Gastroesophageal sphincter (tissue), 4 donors: Measurements from ENCODE around the gene RAB11A. TPM values are rescaled to one million over a fixed set of nuclear protein-coding genes. Genes with fewer than 3 reads are reported as not detected.
"Not testable (repeated sequence)": the region's sequence is repeated elsewhere in the genome, so short reads cannot be mapped to it uniquely, and the experiment has no call there.

ENCODE experiments used
- ATAC-seq: fragments of 150-250 bp; one replicate; pipeline ENCODE4 v1.9.1; 2016; ENCODE audit warnings: mild to moderate bottlenecking, moderate library complexity
- H3K27ac ChIP-seq, 4 donors: fragments of 200-600 bp; sonication (generic) in 3 of 4; 1 replicate in 3 of 4; 2 replicates in 1 of 4; pipeline ENCODE4 v1.5.1; 2016 to 2019
- H3K27me3 ChIP-seq: fragments of 200-600 bp; sonication (generic); one replicate; pipeline ENCODE4 v1.5.1; 2019
- H3K36me3 ChIP-seq, 2 donors: fragments of 200-600 bp; sonication (generic); one replicate each; pipeline ENCODE4 v1.5.1; 2019; ENCODE audit warnings: control low read depth in 1 of 2
- H3K4me1 ChIP-seq, 3 donors: fragments of 200-600 bp; sonication (generic); 1 replicate in 2 of 3; 2 replicates in 1 of 3; pipeline ENCODE4 v1.5.1; 2016 to 2019; ENCODE audit warnings: control low read depth in 2 of 3
- H3K4me3 ChIP-seq, 2 donors: fragments of 200-600 bp; sonication (generic); one replicate each; pipeline ENCODE4 v1.5.1; 2019; ENCODE audit warnings: mild to moderate bottlenecking in 1 of 2, moderate library complexity in 1 of 2
- H3K9me3 ChIP-seq, 3 donors: fragments of 200-600 bp; sonication (generic); one replicate each; pipeline ENCODE4 v1.5.1; 2017 to 2019; ENCODE audit warnings: control low read depth in 2 of 3
- CTCF ChIP-seq, 4 experiments: fragments of 200-600 bp in 2 of 4; fragments of 450-650 bp in 2 of 4; sonication (generic) in 1 of 4; IDR thresholded peaks; one replicate each; pipeline ENCODE4 v1.5.1; 2017 to 2019; ENCODE audit warnings: antibody characterized with exemption in 4 of 4, mild to moderate bottlenecking in 2 of 4, moderate library complexity in 2 of 4
- EP300 ChIP-seq: sonication (generic); formaldehyde crosslinking; IDR thresholded peaks from one replicate; pipeline ENCODE4 v1.6.1; 2017; ENCODE audit warnings: antibody characterized with exemption, mild to moderate bottlenecking
- POLR2A ChIP-seq, 2 donors: fragments of 450-650 bp; IDR thresholded peaks; one replicate each; pipeline ENCODE4 v1.6.1; 2017; ENCODE audit warnings: antibody characterized with exemption in 2 of 2, mild to moderate bottlenecking in 2 of 2, moderate library complexity in 1 of 2
- POLR2AphosphoS5 ChIP-seq: sonication (generic); formaldehyde crosslinking; IDR thresholded peaks from one replicate; pipeline ENCODE4 v1.6.1; 2017; ENCODE audit warnings: antibody characterized with exemption
- WGBS, 2 donors: methylation state at CpG; one replicate each; pipeline ENCODE4 v1.1.5; 2018; ENCODE audit warnings: low coverage in 1 of 2; 5-methylcytosine and 5-hydroxymethylcytosine counted together
- total RNA-seq, 4 donors: library from RNA; depleted of rRNA; stranded (reverse); fragments of >200 nt; gene quantifications; one replicate each; pipeline ENCODE4 v1.1.0, GENCODE V29; 2016

Gene RAB11A
- total RNA-seq, 4 donors from 2014 or later: 120 to 257 (median 135) TPM

DNA sequence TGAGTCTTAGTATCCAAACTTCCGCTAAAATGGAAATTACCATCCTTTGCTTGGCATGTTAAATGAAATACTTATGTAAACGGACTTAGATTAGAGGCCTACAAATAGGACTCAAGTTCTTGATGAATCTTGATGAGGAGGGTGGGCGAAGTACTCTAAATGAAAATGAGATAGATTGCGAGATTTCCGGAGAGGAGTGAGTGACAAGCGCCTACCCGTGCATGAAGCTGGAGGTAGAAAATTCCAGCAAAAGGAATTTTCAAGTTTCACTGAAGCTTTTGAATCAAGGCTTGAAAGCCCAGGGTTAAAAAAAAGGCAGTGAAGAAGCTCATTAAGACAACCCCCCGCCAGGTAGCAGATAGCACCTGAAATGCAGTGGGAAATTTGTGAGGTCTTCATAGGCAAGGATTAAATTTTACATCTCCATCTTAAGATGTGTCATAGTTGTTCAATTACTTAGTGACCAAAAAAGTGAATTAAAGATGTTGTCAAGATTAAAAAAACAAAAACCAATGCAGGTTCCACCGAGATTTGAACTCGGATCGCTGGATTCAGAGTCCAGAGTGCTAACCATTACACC, 655 bp upstream of the RAB11A start:
- Histone ChIP-seq H3K4me3 (peak overlapping the region; percentile 73), H3K4me1 (peaks cover 0 to 38% (median 0%) of the 10 kb centered on the region in 3 donors), H3K9me3 (no peaks in the 10 kb centered on the region), H3K36me3 (no peaks in the 10 kb centered on the region), H3K27ac (peak overlapping the region; percentile 78 to 99 (median 96)), H3K27me3 (no peaks in the 10 kb centered on the region)
- no peak for ATAC-seq
- TF ChIP-seq CTCF (IDR thresholded peaks at IDR 0.05): no peak
- no peak for TF ChIP-seq POLR2AphosphoS5
- no peak for TF ChIP-seq EP300
- no peak for TF ChIP-seq POLR2A (IDR thresholded peaks at IDR 0.05)
- WGBS, 2 donors: 61 to 64% methylated on average over 10 to 11 of the region's 11 CpGs

GRCh38 chr15:65869954-65870871, 922 bp downstream of the RAB11A start:
- WGBS, 2 donors: 0 to 2% methylated on average over 19 to 36 of the region's 43 CpGs
- ATAC-seq: peak; percentile 17
- Histone ChIP-seq H3K9me3 (no peaks in the 10 kb centered on the region), H3K36me3 (peaks cover 0 to 10% of the 10 kb centered on the region in 2 donors), H3K4me1 (peaks cover 0 to 49% (median 0%) of the 10 kb centered on the region in 3 donors), H3K4me3 (peak overlapping the region; percentile 73), H3K27me3 (no peaks in the 10 kb centered on the region), H3K27ac (peak overlapping the region; percentile 78 to 99 (median 96))
- TF ChIP-seq CTCF (IDR thresholded peaks at IDR 0.05) (no peak), POLR2AphosphoS5 (peak; percentile 44), EP300 (no peak), POLR2A (IDR thresholded peaks at IDR 0.05) (peak in 1 of 2 donors; percentile 36)

DNA sequence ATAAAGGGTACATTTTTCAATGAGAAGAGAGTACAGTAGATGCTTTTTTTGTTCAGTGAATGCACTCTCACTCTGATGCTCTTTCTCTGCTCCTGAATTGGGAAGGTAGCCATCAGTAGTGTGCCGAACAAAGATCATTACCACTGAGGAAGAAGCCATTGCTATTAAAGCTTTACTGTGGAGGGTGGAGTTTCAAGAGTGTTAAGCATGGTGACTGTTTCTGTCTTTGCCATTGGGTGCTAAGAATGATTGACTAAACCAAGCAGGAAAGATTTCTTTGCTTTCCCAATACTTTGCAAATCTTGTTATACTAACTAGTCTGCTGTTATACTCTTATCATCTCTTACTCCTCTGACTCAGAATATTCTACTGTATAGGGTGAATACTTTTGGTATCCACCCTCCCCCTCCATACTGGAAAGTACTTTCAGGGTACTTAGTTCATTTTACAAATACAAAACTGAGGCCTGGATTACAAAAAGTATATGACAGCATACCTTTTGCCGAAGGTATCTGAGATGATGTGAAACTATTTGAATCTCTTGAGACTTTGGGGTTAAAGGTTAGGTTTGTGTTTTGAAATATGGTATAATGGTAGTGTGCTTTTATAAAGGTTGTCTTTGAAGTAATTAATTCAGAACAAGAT, 1.7 kb downstream of the RAB11A start:
- WGBS, 2 donors: 25 to 32% methylated on average over 2 of the region's 2 CpGs
- Histone ChIP-seq H3K9me3 (no peaks in the 10 kb centered on the region), H3K36me3 (peaks cover 0 to 14% of the 10 kb centered on the region in 2 donors), H3K27ac (peak overlapping the region in 3 of 4 donors; percentile 96 to 99 (median 96)), H3K4me1 (peaks cover 0 to 56% (median 0%) of the 10 kb centered on the region in 3 donors), H3K4me3 (peak overlapping the region; percentile 73), H3K27me3 (no peaks in the 10 kb centered on the region)
- TF ChIP-seq POLR2AphosphoS5 (no peak), POLR2A (IDR thresholded peaks at IDR 0.05) (no peak), CTCF (IDR thresholded peaks at IDR 0.05) (no peak), EP300 (no peak)
- no peak for ATAC-seq

- H3K9me3 ChIP-seq, H3K4me3 ChIP-seq, ATAC-seq, H3K27me3 ChIP-seq: not testable (repeated sequence)
- Histone ChIP-seq H3K36me3 (peaks cover 0 to 16% of the 10 kb centered on the region in 2 donors), H3K27ac (peak overlapping the region in 2 of 4 donors; percentile 25 to 96), H3K4me1 (peaks cover 0 to 61% (median 0%) of the 10 kb centered on the region in 3 donors)
- 73 to 78% methylated on average over 6 to 7 of the region's 9 CpGs for WGBS, 2 donors
Measured at GRCh38 chr15:65871886-65872285, 2.6 kb downstream of the RAB11A start.

DNA sequence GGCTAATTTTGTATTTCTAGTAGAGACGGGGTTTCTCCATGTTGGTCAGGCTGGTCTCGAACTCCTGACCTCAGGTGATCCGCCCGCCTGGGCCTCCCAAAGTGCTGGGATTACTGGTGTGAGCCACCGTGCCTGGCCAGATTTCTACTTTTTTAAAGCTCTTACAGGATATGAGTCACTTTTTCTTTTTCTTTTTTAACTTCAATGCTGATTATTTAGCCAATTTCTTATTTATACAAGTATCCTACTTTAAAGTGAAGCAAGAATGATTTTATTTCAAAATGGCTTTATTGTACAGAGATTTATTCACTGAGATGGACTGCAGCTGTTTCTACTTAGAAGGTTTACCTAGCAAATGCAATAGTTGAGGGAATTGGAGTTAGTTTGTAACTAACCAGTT, 3.3 kb downstream of the RAB11A start:
- H3K4me1 ChIP-seq: peaks cover 0 to 61% (median 0%) of the 10 kb centered on the region in 3 donors
- H3K4me3 ChIP-seq, ATAC-seq, H3K27me3 ChIP-seq, H3K9me3 ChIP-seq: not testable (repeated sequence)
- 79 to 96% methylated on average over 4 to 5 of the region's 5 CpGs for WGBS, 2 donors
- H3K36me3 ChIP-seq: peaks cover 0 to 23% of the 10 kb centered on the region in 2 donors
- peak overlapping the region in 2 of 4 donors; percentile 25 to 96 for H3K27ac ChIP-seq
